Retinal pigment epithelial cell (primary cell): ENCODE results near the gene NFATC3.
"Not testable (repeated sequence)": the region's sequence is repeated elsewhere in the genome, so short reads cannot be mapped to it uniquely, and the experiment has no call there.

Experiments
- DNase-seq: peaks from one replicate; pipeline ENCODE4 v3.0.0-alpha.2; 2010; ENCODE audit warnings: low read depth
- H3K4me3 ChIP-seq: 2 replicates; pipeline ENCODE4 v1.5.1; 2011; ENCODE audit warnings: mild to moderate bottlenecking, low read length, control low read depth, moderate library complexity
- TF ChIP-seq, protein P1 (sequence below): conservative IDR thresholded peaks from 2 replicates; pipeline ENCODE4 v1.5.1; 2011; ENCODE audit warnings: low read depth, low read length, control low read depth, inconsistent platforms

The NFATC3 gene

DNA sequence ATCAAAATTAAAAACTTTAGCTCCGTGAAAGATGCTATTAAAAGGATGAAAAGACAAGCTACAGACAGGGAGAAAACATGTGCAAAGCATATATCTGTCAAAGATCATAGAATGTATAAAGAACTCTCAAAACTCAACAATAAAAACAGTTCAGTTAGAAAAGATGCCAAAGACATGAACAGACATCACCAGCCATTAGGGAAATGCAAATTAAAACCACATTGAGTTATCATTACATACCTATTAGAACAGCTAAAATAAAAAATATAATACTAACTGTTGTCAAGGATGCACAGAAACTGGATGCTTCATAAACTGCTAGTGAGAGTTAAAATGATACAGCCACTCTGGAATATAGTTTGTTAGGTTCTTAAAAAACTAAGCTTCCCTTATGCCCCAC, 58.8 kb downstream of the NFATC3 start:
- no peak overlapping the region for H3K4me3 ChIP-seq
- TF ChIP-seq, protein P1, sequence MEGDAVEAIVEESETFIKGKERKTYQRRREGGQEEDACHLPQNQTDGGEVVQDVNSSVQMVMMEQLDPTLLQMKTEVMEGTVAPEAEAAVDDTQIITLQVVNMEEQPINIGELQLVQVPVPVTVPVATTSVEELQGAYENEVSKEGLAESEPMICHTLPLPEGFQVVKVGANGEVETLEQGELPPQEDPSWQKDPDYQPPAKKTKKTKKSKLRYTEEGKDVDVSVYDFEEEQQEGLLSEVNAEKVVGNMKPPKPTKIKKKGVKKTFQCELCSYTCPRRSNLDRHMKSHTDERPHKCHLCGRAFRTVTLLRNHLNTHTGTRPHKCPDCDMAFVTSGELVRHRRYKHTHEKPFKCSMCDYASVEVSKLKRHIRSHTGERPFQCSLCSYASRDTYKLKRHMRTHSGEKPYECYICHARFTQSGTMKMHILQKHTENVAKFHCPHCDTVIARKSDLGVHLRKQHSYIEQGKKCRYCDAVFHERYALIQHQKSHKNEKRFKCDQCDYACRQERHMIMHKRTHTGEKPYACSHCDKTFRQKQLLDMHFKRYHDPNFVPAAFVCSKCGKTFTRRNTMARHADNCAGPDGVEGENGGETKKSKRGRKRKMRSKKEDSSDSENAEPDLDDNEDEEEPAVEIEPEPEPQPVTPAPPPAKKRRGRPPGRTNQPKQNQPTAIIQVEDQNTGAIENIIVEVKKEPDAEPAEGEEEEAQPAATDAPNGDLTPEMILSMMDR: no peak
- no peak for DNase-seq

DNA sequence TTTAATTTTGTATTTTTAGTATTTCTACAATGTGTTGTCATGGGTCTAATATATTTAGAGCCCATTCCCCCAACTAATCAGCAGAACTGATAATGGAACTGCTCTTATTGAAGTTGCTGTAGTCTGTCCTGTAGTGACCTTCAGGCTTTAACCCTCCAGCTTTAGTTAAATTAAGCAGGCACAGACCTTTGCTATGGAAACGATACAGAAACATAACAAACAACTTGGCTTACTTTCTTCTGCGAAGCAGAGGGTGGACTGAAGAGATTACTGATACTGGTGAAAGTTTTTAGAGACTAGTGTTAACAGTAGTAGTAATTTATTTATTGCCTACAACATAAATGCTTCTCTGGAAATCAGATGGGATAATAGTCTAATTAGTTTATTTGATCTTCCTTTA, 61.4 kb downstream of the NFATC3 start:
- DNase-seq: peak; percentile 35

DNA sequence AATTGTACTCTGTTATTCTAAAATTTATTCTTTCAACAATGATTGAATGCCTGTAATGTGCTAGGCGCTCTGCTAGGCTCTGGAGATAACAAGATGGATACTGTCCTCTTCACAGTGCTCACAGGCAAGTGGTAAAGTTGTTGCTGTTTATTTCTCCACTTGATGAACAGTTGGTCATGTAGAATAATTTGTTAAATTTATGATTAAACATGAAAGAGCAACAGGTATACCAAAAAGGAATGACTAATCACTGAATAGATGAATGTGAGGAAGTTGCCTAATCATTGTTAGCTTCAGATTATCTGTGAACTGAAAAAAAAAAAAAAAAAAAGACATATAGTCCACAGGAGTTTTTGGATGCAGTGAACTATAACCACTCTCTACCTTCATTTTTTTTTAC, 62.3 kb downstream of the NFATC3 start:
- DNase-seq: no peak
- no peak overlapping the region for H3K4me3 ChIP-seq
- TF ChIP-seq, protein P1: no peak

More for the DNA sequence above, 61.4 kb downstream of the NFATC3 start:
- no peak overlapping the region for H3K4me3 ChIP-seq
- TF ChIP-seq, protein P1: no peak

DNA sequence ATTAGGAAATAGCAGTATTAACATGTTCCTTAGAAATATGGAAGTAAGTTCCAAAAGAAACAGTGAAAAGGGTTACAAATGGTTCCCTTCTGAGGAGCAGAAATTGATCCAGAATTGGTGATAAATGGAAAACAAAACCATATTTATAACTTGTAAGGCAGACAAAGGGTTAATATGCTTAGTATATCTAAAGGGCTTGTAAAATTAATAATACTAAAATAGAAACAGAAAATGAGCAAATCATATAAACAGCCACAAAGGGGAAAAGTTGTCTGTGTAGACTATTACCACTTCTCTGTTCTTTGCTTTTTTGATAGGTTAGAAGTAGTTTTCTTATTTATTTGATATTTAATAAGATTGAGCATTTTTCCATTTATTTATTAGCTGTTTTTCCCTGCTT, 64.4 kb downstream of the NFATC3 start:
- DNase-seq: no peak
- no peak overlapping the region for H3K4me3 ChIP-seq
- TF ChIP-seq, protein P1: no peak

DNA sequence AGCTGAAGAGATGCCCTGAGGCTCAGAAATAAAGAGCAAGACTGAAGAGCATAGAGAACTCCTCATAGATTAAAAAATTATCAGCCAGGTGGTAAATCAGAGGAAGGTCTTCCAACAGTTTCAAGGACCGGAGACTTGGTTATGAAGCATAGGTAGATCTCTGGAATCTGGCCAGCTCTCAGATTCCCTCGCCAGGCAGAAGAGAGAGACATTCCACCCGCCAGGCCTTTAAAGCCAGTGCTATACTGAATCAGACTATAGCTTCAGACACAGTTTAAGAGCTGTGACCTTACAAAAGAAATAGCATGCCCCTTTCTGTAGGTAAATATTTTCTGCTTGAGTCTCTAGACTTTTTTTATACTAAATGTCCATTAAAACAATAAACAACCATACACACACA, 70.3 kb downstream of the NFATC3 start:
- TF ChIP-seq, protein P1: no peak
- H3K4me3 ChIP-seq: no peak overlapping the region

DNA sequence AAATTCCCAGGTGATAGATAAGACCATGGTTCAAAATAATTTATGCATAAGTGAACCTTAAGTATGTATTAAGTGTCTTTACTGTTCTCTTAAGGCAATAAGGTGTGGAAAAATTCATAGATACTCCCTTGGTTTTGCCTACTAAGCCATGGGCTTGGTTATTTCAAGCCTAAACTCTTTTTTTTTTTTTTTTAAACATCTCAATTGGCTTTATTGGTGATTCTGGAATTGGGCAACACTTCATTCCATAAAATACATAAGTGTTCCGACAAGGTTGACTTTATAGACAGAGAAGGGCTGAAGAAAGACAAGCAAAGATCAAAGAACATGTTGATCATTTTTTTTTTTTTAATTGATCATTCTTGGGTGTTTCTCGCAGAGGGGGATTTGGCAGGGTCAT, 77.2 kb downstream of the NFATC3 start:
- no peak overlapping the region for H3K4me3 ChIP-seq
- DNase-seq: no peak
- TF ChIP-seq, protein P1: no peak

More for the DNA sequence above, 70.3 kb downstream of the NFATC3 start:
- DNase-seq: no peak

DNA sequence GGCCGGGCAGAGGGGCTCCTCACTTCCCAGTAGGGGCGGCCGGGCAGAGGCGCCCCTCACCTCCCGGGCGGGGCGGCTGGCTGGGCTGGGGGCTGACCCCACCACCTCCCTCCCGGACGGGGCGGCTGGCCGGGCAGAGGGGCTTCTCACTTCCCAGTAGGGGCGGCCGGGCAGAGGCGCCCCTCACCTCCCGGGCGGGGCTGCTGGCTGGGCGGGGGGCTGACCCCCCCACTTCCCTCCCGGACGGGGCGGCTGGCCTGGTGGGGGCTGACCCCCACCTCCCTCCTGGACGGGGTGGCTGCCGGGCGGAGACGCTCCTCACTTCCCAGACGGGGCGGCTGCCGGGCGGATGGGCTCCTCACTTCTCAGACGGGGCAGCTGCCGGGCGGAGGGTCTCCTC, 78.1 kb downstream of the NFATC3 start:
- H3K4me3 ChIP-seq, DNase-seq: not testable (repeated sequence)

DNA sequence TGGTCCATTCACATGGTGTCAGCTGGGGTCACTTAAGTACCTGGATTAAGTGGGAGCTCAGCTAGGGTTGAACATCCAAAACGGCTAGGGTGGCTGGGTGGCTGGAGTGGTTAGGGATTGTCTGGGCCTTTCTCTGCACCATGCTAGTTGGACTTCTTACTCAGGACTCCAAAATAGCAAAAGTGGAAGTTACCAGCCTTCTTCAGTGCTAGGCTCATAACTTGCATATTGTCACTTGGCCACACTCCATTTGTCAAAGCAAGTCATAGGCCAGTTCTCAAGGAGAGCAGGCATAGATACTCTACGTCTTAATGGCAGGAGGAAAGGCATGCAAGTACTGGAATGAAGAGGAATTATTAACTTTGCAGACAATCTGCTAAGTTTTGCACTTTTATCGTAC, 81.1 kb downstream of the NFATC3 start:
- DNase-seq: no peak
- TF ChIP-seq, protein P1: no peak
- H3K4me3 ChIP-seq: no peak overlapping the region
